ENCODE measurements around the gene NFE2L2. TPM values are rescaled to one million over a fixed set of nuclear protein-coding genes. Genes with fewer than 3 reads are reported as not detected.
A peak's percentile ranks its signal among the peaks of the same experiment; 100 is the strongest.

NFE2L2 gene
- total and polyA plus RNA-seq, 2 donors (not counting 1 experiment from before 2014, with no cell fraction given), result 142 to 166 TPM

GRCh38 chr2:177264209-177264692, 276 bp downstream of the NFE2L2 start:
- Histone ChIP-seq H3K4me2 (ENCODE audit: extremely low read depth, insufficient read depth, low read length) (no peak overlapping the region), H3K36me3 (ENCODE audit: control insufficient read depth, insufficient read depth, low read length) (no peaks in the 10 kb centered on the region), H3K27me3 (ENCODE audit: control insufficient read depth, insufficient read depth, low read length) (no peaks in the 10 kb centered on the region), H3K27ac (ENCODE audit: insufficient read depth, low read length) (peak overlapping the region; percentile 97), H3K4me3 (replicated peaks in 1 of 4; ENCODE audit: control extremely low read depth in 1 of 4, insufficient read depth in 1 of 4, low read depth in 3 of 4, low read length in 4 of 4) (peak overlapping the region; percentile 60 to 89 (median 82)), H3K9ac (ENCODE audit: insufficient read depth, low read length) (peak overlapping the region; percentile 99), H4K20me1 (ENCODE audit: control insufficient read depth, extremely low read depth, insufficient read depth, low read length) (peaks cover 3% of the 10 kb centered on the region), H3K9me3 (ENCODE audit: control insufficient read depth, insufficient read depth, low read depth, low read length) (no peaks in the 10 kb centered on the region), H3K79me2 (ENCODE audit: control insufficient read depth, insufficient read depth, low read length) (peaks cover 48% of the 10 kb centered on the region), H3K4me1 (ENCODE audit: control insufficient read depth, extremely low read depth, insufficient read depth, low read length) (peaks cover 4% of the 10 kb centered on the region), H2AFZ (ENCODE audit: low read length) (no peak overlapping the region)
- DNase-seq (ENCODE audit: low read depth in 2 of 2), result peak in 1 of 2 donors; percentile 39
- no peak for TF ChIP-seq CTCF (conservative IDR thresholded peaks at IDR 0.05 in 1 of 2, IDR thresholded peaks at IDR 0.05 in 1 of 2; ENCODE audit: low read depth in 1 of 2, low read length in 2 of 2)
- TF ChIP-seq EZH2 (IDR thresholded peaks at IDR 0.05; ENCODE audit: low read length, missing control alignments), result no peak

GRCh38 chr2:177263451-177264208, 897 bp downstream of the NFE2L2 start:
- H4K20me1 ChIP-seq (ENCODE audit: control insufficient read depth, extremely low read depth, insufficient read depth, low read length), result peaks cover 3% of the 10 kb centered on the region
- H2AFZ ChIP-seq (ENCODE audit: low read length), result no peak overlapping the region
- TF ChIP-seq EZH2 (IDR thresholded peaks at IDR 0.05; ENCODE audit: low read length, missing control alignments), result no peak
- peak; percentile 75 to 77 for TF ChIP-seq CTCF (conservative IDR thresholded peaks at IDR 0.05 in 1 of 2, IDR thresholded peaks at IDR 0.05 in 1 of 2; ENCODE audit: low read depth in 1 of 2, low read length in 2 of 2)
- no peaks in the 10 kb centered on the region for H3K36me3 ChIP-seq (ENCODE audit: control insufficient read depth, insufficient read depth, low read length)
- peak overlapping the region; percentile 60 to 89 (median 82) for H3K4me3 ChIP-seq (replicated peaks in 1 of 4; ENCODE audit: control extremely low read depth in 1 of 4, insufficient read depth in 1 of 4, low read depth in 3 of 4, low read length in 4 of 4)
- peak; percentile 98 for DNase-seq (ENCODE audit: low read depth in 2 of 2)
- peak overlapping the region; percentile 97 for H3K27ac ChIP-seq (ENCODE audit: insufficient read depth, low read length)
- H3K27me3 ChIP-seq (ENCODE audit: control insufficient read depth, insufficient read depth, low read length), result no peaks in the 10 kb centered on the region
- H3K9ac ChIP-seq (ENCODE audit: insufficient read depth, low read length), result peak overlapping the region; percentile 99
- peak overlapping the region; percentile 81 for H3K4me2 ChIP-seq (ENCODE audit: extremely low read depth, insufficient read depth, low read length)
- H3K79me2 ChIP-seq (ENCODE audit: control insufficient read depth, insufficient read depth, low read length), result peaks cover 54% of the 10 kb centered on the region
- no peaks in the 10 kb centered on the region for H3K9me3 ChIP-seq (ENCODE audit: control insufficient read depth, insufficient read depth, low read depth, low read length)
- peaks cover 4% of the 10 kb centered on the region for H3K4me1 ChIP-seq (ENCODE audit: control insufficient read depth, extremely low read depth, insufficient read depth, low read length)

GRCh38 chr2:177262958-177263450, 1.5 kb downstream of the NFE2L2 start:
- Histone ChIP-seq H3K4me1 (ENCODE audit: control insufficient read depth, extremely low read depth, insufficient read depth, low read length) (peaks cover 4% of the 10 kb centered on the region), H3K79me2 (ENCODE audit: control insufficient read depth, insufficient read depth, low read length) (peaks cover 60% of the 10 kb centered on the region), H3K4me3 (replicated peaks in 1 of 4; ENCODE audit: control extremely low read depth in 1 of 4, insufficient read depth in 1 of 4, low read depth in 3 of 4, low read length in 4 of 4) (peak overlapping the region; percentile 60 to 89 (median 82)), H3K9ac (ENCODE audit: insufficient read depth, low read length) (peak overlapping the region; percentile 99), H3K9me3 (ENCODE audit: control insufficient read depth, insufficient read depth, low read depth, low read length) (no peaks in the 10 kb centered on the region), H3K27me3 (ENCODE audit: control insufficient read depth, insufficient read depth, low read length) (no peaks in the 10 kb centered on the region), H4K20me1 (ENCODE audit: control insufficient read depth, extremely low read depth, insufficient read depth, low read length) (peaks cover 5% of the 10 kb centered on the region), H3K36me3 (ENCODE audit: control insufficient read depth, insufficient read depth, low read length) (no peaks in the 10 kb centered on the region), H2AFZ (ENCODE audit: low read length) (no peak overlapping the region), H3K27ac (ENCODE audit: insufficient read depth, low read length) (peak overlapping the region; percentile 97), H3K4me2 (ENCODE audit: extremely low read depth, insufficient read depth, low read length) (peak overlapping the region; percentile 81)
- TF ChIP-seq CTCF (conservative IDR thresholded peaks at IDR 0.05 in 1 of 2, IDR thresholded peaks at IDR 0.05 in 1 of 2; ENCODE audit: low read depth in 1 of 2, low read length in 2 of 2) (no peak), EZH2 (IDR thresholded peaks at IDR 0.05; ENCODE audit: low read length, missing control alignments) (no peak)
- no peak for DNase-seq (ENCODE audit: low read depth in 2 of 2)

Data from fibroblast of lung (primary cell).